Myocyte (in vitro differentiated cells): Measurements from ENCODE around the gene HAGHL. TPM values are rescaled to one million over a fixed set of nuclear protein-coding genes. Genes with fewer than 3 reads are reported as not detected.

Source experiments
- DNase-seq: peaks from one replicate; pipeline ENCODE4 v3.0.0-alpha.2; 2012; ENCODE audit warnings: low read depth
- total RNA-seq: library from RNA; depleted of rRNA; stranded (reverse); fragments of >200 nt; gene quantifications from 2 replicates; pipeline ENCODE4 v1.2.3, GENCODE V29; 2014

HAGHL gene
- total RNA-seq, 1 donor from 2014 or later: 32.6 TPM

DNA sequence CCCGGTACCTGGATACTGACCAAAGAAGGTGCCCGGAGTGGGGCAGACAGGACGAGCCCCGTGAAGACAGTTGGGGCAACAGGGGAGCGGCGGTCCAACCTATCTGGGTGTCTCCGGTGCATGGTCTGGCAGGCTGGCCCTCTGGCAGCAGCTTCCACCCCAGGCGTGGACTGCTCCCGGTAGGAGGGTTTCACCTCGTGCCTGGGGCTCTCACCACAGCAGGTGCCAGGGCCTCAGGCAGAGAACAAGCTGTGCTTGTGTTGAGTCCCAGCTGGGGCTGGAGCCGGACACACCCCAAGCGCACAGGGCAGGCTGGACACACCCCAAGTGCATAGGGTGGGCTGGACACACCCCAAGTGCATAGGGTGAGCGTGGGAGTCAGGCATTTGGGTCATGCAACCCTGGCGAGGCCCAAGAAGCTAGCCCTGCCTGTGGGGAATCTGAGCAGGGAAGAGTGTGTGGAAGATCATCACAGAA is 19.8 kb upstream of the HAGHL start:
- DNase-seq: no peak

- no peak for DNase-seq
These were observed 18.9 kb upstream of the HAGHL start for GRCh38 chr16:708019-708418.

GRCh38 chr16:708959-709358 is 17.9 kb upstream of the HAGHL start:
- DNase-seq: no peak

DNA sequence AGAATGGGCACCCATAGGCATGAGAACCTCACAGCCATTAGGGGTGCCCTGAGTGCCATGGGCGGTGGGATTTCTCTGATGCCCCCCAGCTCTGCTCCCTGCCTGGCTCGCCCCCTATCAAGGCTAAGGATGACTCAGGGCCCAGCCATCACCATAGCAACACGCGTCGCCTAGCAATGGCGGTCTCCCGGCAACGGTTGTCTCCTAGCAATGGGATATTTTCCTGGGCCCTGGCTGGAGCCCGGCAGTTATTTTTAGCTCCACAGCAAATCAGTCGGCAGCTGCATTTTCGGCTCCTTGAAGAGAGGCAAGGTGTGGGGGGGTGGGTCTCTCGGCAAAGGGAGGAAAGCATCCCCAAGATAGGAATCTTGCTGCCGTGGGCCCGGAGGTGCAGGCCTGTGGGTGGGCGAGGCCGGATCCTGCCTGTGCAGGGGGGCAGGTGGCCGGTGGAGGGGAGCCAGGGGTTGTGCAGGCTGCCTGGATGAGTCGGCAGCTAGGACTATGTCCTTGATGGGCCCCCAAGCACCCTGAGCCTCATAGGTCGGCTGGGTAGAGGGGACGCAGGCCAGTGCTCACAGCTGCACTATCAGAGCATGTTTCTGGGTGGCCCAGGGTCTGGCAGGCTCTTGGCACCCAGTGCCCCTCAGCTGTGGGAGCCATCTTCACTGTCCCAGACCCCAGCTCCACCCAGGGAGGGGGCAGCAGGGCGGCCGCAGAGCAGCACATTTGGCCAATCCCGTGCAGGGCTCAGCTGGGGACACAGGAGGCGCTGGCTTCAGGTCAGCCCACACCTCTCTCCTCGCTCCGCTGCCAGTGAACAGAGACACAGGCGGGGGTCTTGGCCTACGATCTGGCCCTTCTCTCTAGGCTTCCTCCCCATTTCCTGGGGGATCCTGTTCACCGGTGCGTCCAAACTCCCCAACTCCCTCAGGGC is 17.1 kb upstream of the HAGHL start:
- DNase-seq: peak; percentile 94

GRCh38 chr16:710500-711075 is 16.3 kb upstream of the HAGHL start:
- DNase-seq: peak; percentile 77

DNA sequence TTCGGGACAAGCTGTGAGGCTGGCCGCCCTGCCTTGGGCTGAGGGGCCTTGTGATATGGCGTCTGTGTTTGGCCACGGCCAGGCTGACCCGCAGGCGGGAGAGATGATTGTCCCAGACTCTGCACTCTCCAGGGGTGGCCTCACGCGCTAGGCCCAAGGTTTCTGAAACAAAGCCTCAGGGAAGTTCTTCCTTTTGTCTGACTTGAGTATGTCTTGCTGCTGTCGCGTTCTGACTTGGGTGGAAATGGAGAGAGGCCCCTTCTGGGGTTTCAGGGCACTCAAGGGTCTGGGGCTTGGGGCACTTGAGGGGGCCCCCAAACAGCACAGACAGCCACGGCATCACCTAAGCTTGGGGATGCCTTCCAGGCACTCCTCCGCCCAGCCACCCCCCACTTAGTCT is 15.8 kb upstream of the HAGHL start:
- no peak for DNase-seq

GRCh38 chr16:711548-712320 is 15.2 kb upstream of the HAGHL start:
- DNase-seq: peak; percentile 73

DNA sequence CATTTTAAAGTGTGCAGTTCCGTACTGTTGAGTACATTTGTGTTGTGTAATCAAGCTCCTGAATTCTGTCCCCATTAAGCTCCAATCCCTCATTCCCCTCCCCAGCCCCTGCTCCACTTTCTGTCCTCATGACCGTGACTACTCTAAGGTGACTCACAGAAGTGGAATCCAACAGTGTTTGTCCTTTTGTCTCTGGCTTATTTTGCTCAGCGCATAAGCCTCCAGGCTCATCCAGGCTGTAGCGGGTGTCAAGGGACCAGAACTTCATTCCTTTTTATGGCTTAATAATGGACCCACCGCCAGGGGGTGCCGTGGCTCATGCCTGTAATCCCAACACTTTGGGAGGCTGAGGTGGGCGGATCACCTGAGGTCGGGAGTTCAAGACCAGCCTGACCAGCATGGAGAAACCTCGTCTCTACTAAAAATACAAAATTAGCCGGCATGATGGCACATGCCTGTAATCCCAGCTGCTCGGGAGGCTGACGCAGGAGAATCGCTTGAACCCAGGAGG is 14.1 kb upstream of the HAGHL start:
- DNase-seq: peak; percentile 93

DNA sequence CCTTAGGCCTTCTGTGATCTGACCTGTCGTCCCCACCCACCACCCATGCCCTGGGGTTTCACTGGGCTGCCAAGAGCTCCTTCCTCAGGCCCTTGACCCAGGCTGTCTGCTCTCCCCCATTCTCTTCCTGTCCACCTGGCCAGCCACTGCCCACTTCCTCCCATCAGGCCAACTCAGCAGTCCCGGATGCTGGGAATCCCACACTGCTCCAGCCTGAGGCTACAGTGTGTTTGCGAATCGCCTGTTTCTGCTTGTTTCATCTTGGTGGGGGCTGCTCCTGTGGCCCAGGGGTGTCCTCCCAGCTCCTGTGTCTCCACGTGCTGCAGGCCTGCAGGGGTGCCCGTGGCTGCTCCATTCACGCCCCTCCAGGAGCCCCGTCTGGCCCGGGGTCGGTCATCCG is 12.8 kb upstream of the HAGHL start:
- no peak for DNase-seq

DNA sequence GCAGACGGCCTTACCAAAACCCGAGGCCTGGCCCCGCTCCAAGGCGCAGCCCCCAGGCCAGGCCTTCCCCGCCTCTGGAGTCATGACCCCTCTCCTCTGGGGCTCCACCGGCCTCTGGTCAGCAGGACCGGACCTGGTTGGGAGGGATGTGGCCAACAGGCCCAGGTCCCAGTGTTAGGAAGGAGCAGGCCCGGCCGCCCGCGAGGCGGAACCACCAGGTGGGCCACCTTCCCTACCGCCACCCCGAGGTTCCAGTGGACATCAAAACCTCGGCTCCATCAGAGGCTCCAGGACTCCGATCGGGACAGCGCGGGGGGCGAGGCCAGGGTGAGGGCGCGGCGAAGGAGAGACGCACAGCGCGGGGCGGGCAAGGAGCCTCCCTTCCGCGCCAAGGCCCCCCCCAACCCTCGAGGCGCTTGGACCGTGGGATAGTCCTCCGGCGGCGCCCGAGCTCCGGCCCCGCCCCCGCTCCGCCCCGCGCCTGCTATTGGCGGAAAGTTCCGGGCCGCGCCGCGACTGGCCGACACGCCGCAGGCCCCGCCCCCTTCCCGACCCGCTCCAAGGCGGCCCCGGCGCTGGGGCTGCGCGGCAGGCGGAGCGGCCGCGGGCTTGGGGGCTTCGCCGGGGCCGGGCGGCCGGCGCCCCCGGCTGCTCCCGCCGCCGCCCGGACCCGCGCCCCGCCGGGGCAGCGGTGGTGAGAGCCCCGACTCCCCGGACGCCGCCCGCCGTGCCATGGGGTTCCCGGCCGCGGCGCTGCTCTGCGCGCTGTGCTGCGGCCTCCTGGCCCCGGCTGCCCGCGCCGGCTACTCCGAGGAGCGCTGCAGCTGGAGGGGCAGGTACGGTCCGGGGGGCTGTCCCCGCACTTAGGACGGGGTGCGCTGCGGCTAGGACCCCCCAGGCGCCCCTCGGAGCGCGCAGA is 12.1 kb upstream of the HAGHL start, which contains the start of gene METRN:
Gene METRN, plus strand, starts transcription at position 561 of the 919 bp plus-strand sequence. Its CDS starts 172 bp downstream, at position 733.
- peak; percentile 86 for DNase-seq

DNA sequence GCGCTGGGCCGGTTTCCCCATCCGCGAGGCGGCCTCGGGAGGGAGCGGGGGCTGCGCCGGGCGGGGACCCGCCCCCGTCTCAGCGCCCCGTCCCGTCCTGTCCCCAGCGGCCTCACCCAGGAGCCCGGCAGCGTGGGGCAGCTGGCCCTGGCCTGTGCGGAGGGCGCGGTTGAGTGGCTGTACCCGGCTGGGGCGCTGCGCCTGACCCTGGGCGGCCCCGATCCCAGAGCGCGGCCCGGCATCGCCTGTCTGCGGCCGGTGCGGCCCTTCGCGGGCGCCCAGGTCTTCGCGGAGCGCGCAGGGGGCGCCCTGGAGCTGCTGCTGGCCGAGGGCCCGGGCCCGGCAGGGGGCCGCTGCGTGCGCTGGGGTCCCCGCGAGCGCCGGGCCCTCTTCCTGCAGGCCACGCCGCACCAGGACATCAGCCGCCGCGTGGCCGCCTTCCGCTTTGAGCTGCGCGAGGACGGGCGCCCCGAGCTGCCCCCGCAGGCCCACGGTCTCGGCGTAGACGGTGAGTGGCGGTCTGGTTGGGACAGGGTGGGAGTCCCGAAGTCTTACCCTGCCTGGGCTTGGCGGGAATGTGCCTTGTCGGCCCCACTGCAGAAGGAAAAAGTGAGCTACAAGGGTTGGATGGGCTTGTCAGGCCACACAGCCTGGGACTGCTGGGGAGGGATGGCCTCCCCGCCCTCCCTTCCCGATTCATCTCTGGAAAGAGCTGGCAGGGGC is 11.3 kb upstream of the HAGHL start:
- peak; percentile 45 for DNase-seq

DNA sequence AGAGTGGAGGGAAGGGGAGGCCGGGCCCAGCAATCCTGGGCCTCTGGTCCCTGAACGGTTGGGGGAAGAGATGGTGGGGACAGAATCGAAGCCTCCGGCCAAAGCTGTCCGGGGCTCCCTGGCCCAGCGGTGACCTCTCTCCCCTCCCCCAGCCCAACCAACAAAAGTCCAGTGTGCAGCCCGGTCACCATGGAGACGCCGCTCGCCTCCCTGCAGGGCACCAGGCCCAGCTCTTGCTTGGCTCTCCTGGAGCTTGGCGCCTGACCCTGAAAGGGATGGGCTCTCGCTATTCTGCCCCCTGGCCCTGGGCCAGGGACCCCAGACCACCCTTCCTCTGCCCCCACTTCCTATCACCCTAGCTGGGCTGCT is 10.7 kb upstream of the HAGHL start:
- no peak for DNase-seq

DNA sequence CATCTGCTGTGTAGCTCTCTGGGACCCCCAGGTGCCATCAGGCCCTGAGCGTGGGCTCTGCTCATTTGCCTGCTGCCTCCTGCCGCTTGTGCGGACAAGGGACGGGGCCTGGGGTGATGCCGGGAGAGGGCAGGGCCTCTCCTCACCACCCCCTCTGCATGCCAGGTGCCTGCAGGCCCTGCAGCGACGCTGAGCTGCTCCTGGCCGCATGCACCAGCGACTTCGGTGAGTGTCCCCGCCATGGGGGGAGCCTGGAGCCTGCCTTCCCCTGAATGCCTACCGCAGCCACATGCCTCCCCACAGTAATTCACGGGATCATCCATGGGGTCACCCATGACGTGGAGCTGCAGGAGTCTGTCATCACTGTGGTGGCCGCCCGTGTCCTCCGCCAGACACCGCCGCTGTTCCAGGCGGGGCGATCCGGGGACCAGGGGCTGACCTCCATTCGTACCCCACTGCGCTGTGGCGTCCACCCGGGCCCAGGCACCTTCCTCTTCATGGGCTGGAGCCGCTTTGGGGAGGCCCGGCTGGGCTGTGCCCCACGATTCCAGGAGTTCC is 10.1 kb upstream of the HAGHL start:
- no peak for DNase-seq

DNA sequence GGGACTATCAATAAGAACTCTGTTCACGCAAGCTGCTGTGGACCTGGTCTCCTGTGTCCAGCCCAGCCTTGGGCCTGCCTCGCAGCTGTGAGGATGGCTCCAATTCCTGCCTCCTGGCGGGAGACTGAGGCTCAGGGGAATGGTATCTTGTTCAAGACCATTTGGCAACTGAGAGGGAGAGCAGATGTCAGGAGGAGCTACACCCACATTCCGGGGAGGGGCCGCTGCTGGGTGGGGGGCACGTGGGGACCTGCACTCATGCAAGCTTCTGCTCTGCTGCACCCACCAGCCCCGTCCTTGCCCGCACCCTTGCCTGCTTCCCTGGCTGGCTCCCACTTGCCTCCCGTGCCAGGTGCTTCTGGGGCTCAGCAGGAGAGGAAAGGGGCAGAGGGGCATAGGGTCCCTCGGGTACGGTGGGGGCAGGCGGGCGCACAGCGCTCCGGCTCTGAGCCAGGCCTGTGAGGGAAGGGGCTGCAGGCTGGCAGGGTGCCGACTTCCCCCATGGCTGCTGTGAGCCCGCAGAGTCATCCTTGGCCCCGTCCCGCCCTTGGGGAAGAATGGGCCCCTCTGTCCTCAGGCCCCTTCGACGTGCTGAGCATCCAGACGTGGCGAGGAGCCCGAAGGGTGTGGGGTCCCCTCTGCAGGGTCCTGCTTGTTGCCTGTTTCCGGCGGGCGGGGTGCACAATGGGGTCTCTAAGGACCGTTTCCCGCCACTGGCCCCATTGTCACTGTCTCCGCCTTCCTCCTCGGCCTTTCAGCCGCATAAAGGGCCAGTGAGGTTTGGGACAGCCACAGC is 9.3 kb upstream of the HAGHL start:
- DNase-seq: no peak

- DNase-seq: no peak
These were observed 8.5 kb upstream of the HAGHL start for GRCh38 chr16:718389-718788.

DNA sequence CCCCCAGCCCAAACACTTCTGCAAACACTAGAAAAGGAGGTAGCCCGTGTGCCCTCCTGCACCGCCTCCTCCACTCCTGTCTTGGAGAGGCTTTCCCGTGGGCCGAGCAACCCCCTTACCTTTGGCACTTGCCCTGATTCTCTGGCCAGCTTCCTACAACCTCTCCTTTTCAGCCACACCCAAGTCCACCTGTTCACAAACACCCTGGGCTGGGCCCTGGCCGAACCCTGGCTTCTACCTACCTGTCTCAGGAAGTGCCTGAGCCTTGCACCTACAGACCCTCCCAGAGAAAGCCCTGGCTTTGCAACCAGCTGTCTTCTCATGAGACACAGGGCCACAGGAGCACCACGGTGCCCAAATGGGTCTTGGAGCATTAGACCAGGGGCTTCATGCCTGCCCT is 8.0 kb upstream of the HAGHL start:
- no peak for DNase-seq

- peak; percentile 40 for DNase-seq
These were observed 7.0 kb upstream of the HAGHL start for GRCh38 chr16:719815-720446.

DNA sequence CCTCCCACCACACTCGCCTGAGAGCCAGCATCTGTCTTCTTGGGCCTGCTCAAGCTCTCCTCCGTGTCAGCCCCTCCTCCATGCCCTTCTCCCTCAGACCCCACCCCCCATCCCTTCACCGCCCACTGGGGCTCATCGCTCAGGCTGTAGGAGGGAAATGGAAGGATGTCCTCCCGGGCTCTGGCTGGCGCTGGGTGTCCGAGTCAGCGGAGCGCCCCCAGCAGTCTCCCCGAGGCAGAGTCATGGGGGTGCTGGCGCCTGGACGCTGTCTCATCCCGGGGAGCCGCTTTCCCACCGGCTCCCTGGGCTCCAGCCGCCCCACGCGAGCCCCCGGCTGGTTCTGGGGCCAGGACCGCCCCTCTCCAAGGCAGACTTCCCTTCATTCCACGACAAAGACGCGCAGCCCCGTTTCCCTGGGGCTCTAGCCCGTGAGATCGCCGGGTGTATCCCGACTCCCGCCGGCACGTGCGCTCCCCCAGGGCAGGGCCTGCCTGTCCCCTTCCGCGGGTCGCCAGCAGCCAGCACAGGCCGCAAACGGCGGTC is 6.4 kb upstream of the HAGHL start:
- peak; percentile 87 for DNase-seq
